Astrocyte of the hippocampus (primary cell): Measurements from ENCODE around the gene ZNF675.
"Not testable (repeated sequence)": the region's sequence is repeated elsewhere in the genome, so short reads cannot be mapped to it uniquely, and the experiment has no call there.

Experiments used
- DNase-seq: peaks from one replicate; pipeline ENCODE4 v3.0.0; 2011; ENCODE audit warnings: low read depth, low spot score

The ZNF675 gene

GRCh38 chr19:23686621-23687423, at the start of gene ZNF675:
Gene ZNF675 (minus strand): TSS chr19:23687212. CDS start chr19:23687033, 179 bp downstream.
- DNase-seq = peak; percentile 96

- DNase-seq = not testable (repeated sequence)
These were observed 43.9 kb upstream of the ZNF675 start for GRCh38 chr19:23730729-23731465.

- DNase-seq = not testable (repeated sequence)
These were observed 37.1 kb upstream of the ZNF675 start for GRCh38 chr19:23724161-23724560.

GRCh38 chr19:23718802-23719201, 31.8 kb upstream of the ZNF675 start:
- DNase-seq = no peak

- no peak for DNase-seq
These were observed 29.8 kb upstream of the ZNF675 start for GRCh38 chr19:23716792-23717191.

GRCh38 chr19:23709347-23709746, 22.3 kb upstream of the ZNF675 start:
- DNase-seq = no peak

GRCh38 chr19:23706657-23707056, 19.6 kb upstream of the ZNF675 start:
- no peak for DNase-seq

- no peak for DNase-seq
These were observed 12.5 kb upstream of the ZNF675 start for GRCh38 chr19:23699521-23699860.

- DNase-seq = no peak
These were observed 11.9 kb upstream of the ZNF675 start for GRCh38 chr19:23698711-23699520.

- DNase-seq = not testable (repeated sequence)
These were observed 5.9 kb upstream of the ZNF675 start for GRCh38 chr19:23692937-23693336.

GRCh38 chr19:23673132-23673531, 13.9 kb downstream of the ZNF675 start:
- DNase-seq = no peak

- DNase-seq = not testable (repeated sequence)
These were observed 18.4 kb downstream of the ZNF675 start for GRCh38 chr19:23668606-23669005.

GRCh38 chr19:23665651-23666410, 21.2 kb downstream of the ZNF675 start:
- no peak for DNase-seq

- not testable (repeated sequence) for DNase-seq
These were observed 37.2 kb downstream of the ZNF675 start for GRCh38 chr19:23649817-23650216.
